GM23248 (cell line): ENCODE data around the gene ATP5ME. TPM values are rescaled to one million over a fixed set of nuclear protein-coding genes. Genes with fewer than 3 reads are reported as not detected.

Experiments
- DNase-seq: peaks from one replicate; pipeline ENCODE4 v3.0.0-alpha.2; 2015
- H2AFZ ChIP-seq: fragments of 200-600 bp; sonication (generic); 2 replicates; pipeline ENCODE4 v1.6.1; 2016; ENCODE audit warnings: antibody characterized with exemption
- H3F3A ChIP-seq: fragments of 200-600 bp; sonication (generic); 2 replicates; pipeline ENCODE4 v1.6.1; 2016; ENCODE audit warnings: mild to moderate bottlenecking, antibody characterized with exemption, mixed run types; ENCODE audit not compliant: insufficient read depth
- H3K27ac ChIP-seq: fragments of 200-600 bp; sonication (generic); 2 replicates; pipeline ENCODE4 v1.5.1; 2016; ENCODE audit warnings: mild to moderate bottlenecking
- H3K27me3 ChIP-seq: fragments of 200-600 bp; sonication (generic); replicated peaks from 2 replicates; pipeline ENCODE4 v1.6.1; 2016; ENCODE audit warnings: mild to moderate bottlenecking; ENCODE audit not compliant: insufficient read depth
- H3K36me3 ChIP-seq: fragments of 200-600 bp; sonication (generic); 2 replicates; pipeline ENCODE4 v1.6.1; 2016; ENCODE audit warnings: low read depth, mild to moderate bottlenecking
- H3K4me1 ChIP-seq: fragments of 200-600 bp; sonication (generic); 2 replicates; pipeline ENCODE4 v1.6.1; 2016; ENCODE audit warnings: mild to moderate bottlenecking; ENCODE audit not compliant: insufficient read depth
- H3K4me2 ChIP-seq: fragments of 200-600 bp; sonication (generic); one replicate; pipeline ENCODE4 v1.6.1; 2016; ENCODE audit warnings: mild to moderate bottlenecking; ENCODE audit not compliant: unreplicated experiment
- H3K4me3 ChIP-seq: fragments of 200-600 bp; sonication (generic); 2 replicates; pipeline ENCODE4 v1.5.1; 2016; ENCODE audit warnings: mild to moderate bottlenecking
- H3K79me2 ChIP-seq: fragments of 200-600 bp; sonication (generic); 2 replicates; pipeline ENCODE4 v1.6.1; 2016; ENCODE audit warnings: mild to moderate bottlenecking; ENCODE audit not compliant: insufficient read depth
- H3K9ac ChIP-seq: fragments of 200-600 bp; sonication (generic); 2 replicates; pipeline ENCODE4 v1.6.1; 2016; ENCODE audit warnings: mild to moderate bottlenecking
- H3K9me2 ChIP-seq: fragments of 200-600 bp; sonication (generic); 2 replicates; pipeline ENCODE4 v1.6.1; 2016; ENCODE audit warnings: mixed run types, mild to moderate bottlenecking, moderate library complexity; ENCODE audit not compliant: insufficient read depth
- H3K9me3 ChIP-seq: fragments of 200-600 bp; sonication (generic); one replicate; pipeline ENCODE4 v1.6.1; 2017; ENCODE audit warnings: low read depth
- H4K20me1 ChIP-seq: fragments of 200-600 bp; sonication (generic); 2 replicates; pipeline ENCODE4 v1.6.0; 2016; ENCODE audit not compliant: insufficient read depth
- EZH2 ChIP-seq: fragments of 200-600 bp; sonication (generic); IDR thresholded peaks from 2 replicates; pipeline ENCODE4 v1.6.1; 2018; ENCODE audit warnings: antibody characterized with exemption, mild to moderate bottlenecking; ENCODE audit not compliant: insufficient read depth, poor library complexity, severe bottlenecking
- EZH2phosphoT487 ChIP-seq: fragments of 200-600 bp; sonication (generic); IDR thresholded peaks from 2 replicates; pipeline ENCODE4 v1.6.1; 2018; ENCODE audit warnings: antibody characterized with exemption, moderate library complexity, mild to moderate bottlenecking, low read depth; ENCODE audit not compliant: insufficient read depth
- WGBS, 2 experiments: methylation state at CpG; one replicate each; pipeline ENCODE4 v1.1.6; 2015 to 2017; ENCODE audit warnings: low lambda C conversion rate in 2 of 2, low coverage in 1 of 2; ENCODE audit errors: missing lambda C conversion rate in 2 of 2; 5-methylcytosine and 5-hydroxymethylcytosine counted together
- in situ Hi-C: fragments of 300-500 bp; cut with MboI; formaldehyde crosslinking; loops from 2 replicates; pipeline ENCODE4 v1.15.0; 2020
- polyA plus RNA-seq: library from polyadenylated mRNA; unstranded; fragments of >200 nt; fragmentation: Nextera tagmentation; extraction: Ambion mirVana; gene quantifications from 2 replicates; pipeline ENCODE4 v1.2.1, GENCODE V29; 2016
- total RNA-seq: library from RNA; depleted of rRNA; stranded (reverse); fragments of >200 nt; shearing (Covaris generic); gene quantifications from 2 replicates; pipeline ENCODE4 v1.2.3, GENCODE V29; 2014

The ATP5ME gene
- total and polyA plus RNA-seq, 2 experiments from 2014 or later: 26.3 to 478 TPM

DNA sequence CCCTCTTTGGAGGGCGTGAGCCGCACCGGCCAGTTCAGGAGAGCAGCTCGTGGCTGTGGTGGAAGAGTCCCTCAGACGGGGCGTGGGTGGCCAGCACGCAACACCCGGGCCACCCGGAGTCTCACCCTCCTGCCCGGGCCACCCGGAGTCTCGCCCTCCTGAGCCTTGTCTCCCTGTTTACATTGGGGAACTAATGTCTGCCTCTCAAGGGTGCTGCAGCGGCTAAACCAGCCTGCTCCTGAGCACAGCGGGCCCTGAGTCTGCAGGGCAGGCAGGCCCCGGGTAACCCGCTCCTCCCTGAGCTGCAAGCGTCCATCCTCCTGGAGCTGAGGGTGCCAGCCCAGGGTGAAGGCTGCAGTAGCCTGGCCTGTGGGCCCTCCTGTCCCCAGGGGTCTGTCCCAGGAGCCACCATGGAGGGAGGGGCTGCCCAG, 45.8 kb downstream of the ATP5ME start:
- Histone ChIP-seq H4K20me1 (no peaks in the 10 kb centered on the region), H3K9me3 (no peaks in the 10 kb centered on the region), H3K9ac (no peak overlapping the region), H3K36me3 (no peaks in the 10 kb centered on the region), H3K27me3 (0 out of 2 replicates have a peak, but pooled peaks cover 8% of the 10 kb centered on the region), H3K27ac (no peak overlapping the region), H2AFZ (no peak overlapping the region), H3K4me2 (no peak overlapping the region), H3K9me2 (no peaks in the 10 kb centered on the region), H3F3A (no peaks in the 10 kb centered on the region), H3K79me2 (no peaks in the 10 kb centered on the region), H3K4me1 (no peaks in the 10 kb centered on the region), H3K4me3 (no peak overlapping the region)
- 57 to 67% methylated on average over 14 to 17 of the region's 17 CpGs for WGBS, 2 experiments
- in situ Hi-C loops: no loop called here
- DNase-seq: no peak
- TF ChIP-seq EZH2 (no peak), EZH2phosphoT487 (no peak)

DNA sequence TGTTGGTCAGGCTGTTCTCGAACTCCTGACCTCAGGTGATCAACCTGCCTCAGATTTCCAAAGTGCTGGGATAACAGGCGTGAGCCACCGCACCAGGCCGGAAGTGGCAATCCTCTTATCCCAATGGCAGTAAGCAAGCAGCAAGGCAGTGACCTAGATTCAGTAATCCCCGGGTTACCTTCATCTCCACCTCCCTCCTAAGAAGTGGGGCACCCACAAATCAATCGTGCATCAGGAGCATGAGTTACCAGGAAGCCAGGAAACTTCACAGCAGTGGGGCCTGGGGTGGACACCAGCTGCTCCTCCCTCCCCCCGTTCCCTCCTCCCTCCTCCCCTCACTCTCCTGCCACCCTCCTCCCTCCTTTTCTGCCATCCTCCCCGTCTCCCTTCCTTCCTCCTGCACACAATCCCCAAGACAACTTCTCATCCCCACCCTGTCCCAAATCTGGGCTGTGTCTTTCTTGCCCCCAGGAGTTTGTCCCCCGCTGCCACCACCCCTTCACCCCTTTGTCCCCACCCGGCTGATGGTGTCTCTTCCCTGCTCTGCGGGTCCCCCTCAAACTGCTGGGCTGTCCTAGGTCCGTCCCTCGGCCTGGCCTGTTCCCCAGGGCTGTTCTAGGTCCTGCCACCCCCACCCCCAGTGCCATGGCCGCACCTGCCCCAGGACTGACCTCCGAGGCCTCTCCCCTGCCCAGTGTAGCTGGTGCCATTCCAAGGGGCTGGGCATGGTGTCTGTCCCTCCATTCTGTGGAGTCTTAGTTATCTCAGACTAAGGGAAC, 46.5 kb downstream of the ATP5ME start:
- Histone ChIP-seq H3K9me2 (no peaks in the 10 kb centered on the region), H3K79me2 (no peaks in the 10 kb centered on the region), H3K4me3 (no peak overlapping the region), H3K9me3 (no peaks in the 10 kb centered on the region), H3K36me3 (no peaks in the 10 kb centered on the region), H3F3A (0 out of 2 replicates have a peak, but pooled peaks cover 4% of the 10 kb centered on the region), H3K27me3 (0 out of 2 replicates have a peak, but pooled peaks cover 8% of the 10 kb centered on the region), H3K4me2 (no peak overlapping the region), H4K20me1 (no peaks in the 10 kb centered on the region), H3K4me1 (no peaks in the 10 kb centered on the region), H3K9ac (no peak overlapping the region), H2AFZ (no peak overlapping the region), H3K27ac (no peak overlapping the region)
- no peak for DNase-seq
- no peak for TF ChIP-seq EZH2
- TF ChIP-seq EZH2phosphoT487: no peak
- WGBS, 2 experiments: 29 to 31% methylated on average over 12 to 14 of the region's 15 CpGs
- in situ Hi-C loops: no loop called here

DNA sequence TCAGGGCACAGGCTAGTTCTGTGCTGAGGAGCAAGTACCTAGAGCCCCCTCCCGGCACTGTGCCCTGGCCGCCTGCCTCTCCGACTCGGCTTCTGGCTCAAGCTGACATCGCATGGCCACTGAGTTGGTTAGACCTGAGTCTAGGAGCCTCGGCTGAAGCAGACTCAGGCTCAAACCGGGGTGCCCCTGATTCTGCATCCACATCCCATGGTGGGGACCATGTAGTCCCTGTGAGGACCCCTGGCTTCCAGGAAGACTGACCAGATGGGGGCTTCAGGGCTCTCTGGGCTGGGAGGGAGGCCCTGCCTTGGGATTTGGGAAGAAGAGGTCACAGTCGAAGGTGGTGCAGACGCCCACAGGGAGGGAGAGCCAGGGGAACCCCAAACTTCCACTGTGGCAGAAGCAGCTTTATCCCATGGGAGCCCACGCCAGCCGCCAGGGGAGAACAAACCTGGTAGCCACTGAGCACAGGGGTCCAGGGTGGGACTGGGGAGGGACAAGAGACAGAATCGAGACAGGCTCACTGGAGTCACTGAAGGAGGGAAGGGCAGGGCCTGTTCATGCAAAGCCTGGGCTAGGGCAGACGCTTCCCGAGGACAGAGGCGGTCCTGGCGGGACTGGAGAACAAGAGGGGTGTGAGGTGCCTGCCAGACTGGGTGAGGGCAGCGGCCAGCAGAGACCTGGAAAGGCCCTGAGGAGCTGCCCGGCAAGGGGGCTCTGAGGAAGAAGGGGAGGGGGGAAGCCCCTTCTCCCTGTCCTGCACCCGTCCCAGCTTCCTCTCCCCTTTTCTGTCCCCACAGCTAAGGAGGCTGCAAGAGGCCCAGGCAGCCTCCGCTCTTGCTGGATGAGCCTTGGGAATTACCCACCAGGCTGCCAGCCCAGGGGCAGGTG, 47.6 kb downstream of the ATP5ME start:
- Histone ChIP-seq H3F3A (0 out of 2 replicates have a peak, but pooled peaks cover 9% of the 10 kb centered on the region), H2AFZ (no peak overlapping the region), H4K20me1 (no peaks in the 10 kb centered on the region), H3K4me3 (no peak overlapping the region), H3K27me3 (0 out of 2 replicates have a peak, but pooled peaks cover 8% of the 10 kb centered on the region), H3K9ac (no peak overlapping the region), H3K27ac (no peak overlapping the region), H3K79me2 (no peaks in the 10 kb centered on the region), H3K4me2 (no peak overlapping the region), H3K4me1 (no peaks in the 10 kb centered on the region), H3K9me3 (no peaks in the 10 kb centered on the region), H3K9me2 (no peaks in the 10 kb centered on the region), H3K36me3 (no peaks in the 10 kb centered on the region)
- TF ChIP-seq EZH2phosphoT487 (no peak), EZH2 (no peak)
- 35 to 44% methylated on average over 15 to 19 of the region's 20 CpGs for WGBS, 2 experiments
- DNase-seq: no peak
- in situ Hi-C loops: no loop called here

DNA sequence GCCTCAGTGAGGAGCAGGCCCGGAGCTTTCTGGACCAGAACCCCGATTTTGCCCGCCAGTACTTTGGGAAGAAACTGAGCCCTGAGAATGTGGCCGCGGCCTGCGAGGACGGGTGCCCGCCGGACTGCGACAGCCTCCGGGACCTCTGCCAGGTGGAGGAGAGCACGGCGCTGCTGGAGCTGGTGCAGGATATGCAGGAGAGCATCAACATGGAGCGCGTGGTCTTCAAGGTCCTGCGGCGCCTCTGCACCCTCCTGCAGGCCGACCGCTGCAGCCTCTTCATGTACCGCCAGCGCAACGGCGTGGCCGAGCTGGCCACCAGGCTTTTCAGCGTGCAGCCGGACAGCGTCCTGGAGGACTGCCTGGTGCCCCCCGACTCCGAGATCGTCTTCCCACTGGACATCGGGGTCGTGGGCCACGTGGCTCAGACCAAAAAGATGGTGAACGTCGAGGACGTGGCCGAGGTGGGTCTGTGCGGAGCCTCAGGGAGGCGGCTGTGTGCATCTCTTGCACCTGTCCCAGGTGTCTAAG, 48.4 kb downstream of the ATP5ME start:
- TF ChIP-seq EZH2phosphoT487: no peak
- no peak for TF ChIP-seq EZH2
- 0 out of 2 replicates have a peak, but pooled peaks cover 8% of the 10 kb centered on the region for H3K27me3 ChIP-seq
- in situ Hi-C loops: no loop called here
- H3K4me2 ChIP-seq: no peak overlapping the region
- 0 out of 2 replicates have a peak, but pooled peaks cover 9% of the 10 kb centered on the region for H3F3A ChIP-seq
- H3K36me3 ChIP-seq: no peaks in the 10 kb centered on the region
- no peak for DNase-seq
- H3K4me3 ChIP-seq: no peak overlapping the region
- no peak overlapping the region for H3K9ac ChIP-seq
- no peaks in the 10 kb centered on the region for H3K4me1 ChIP-seq
- no peaks in the 10 kb centered on the region for H3K9me3 ChIP-seq
- H3K9me2 ChIP-seq: no peaks in the 10 kb centered on the region
- no peaks in the 10 kb centered on the region for H3K79me2 ChIP-seq
- H3K27ac ChIP-seq: no peak overlapping the region
- H4K20me1 ChIP-seq: no peaks in the 10 kb centered on the region
- no peak overlapping the region for H2AFZ ChIP-seq
- 74 to 76% methylated on average over 38 to 39 of the region's 39 CpGs for WGBS, 2 experiments
